ENCODE results near the gene RCOR3. TPM values are rescaled to one million over a fixed set of nuclear protein-coding genes. Genes with fewer than 3 reads are reported as not detected.

Gene RCOR3
- polyA plus RNA-seq, 4 donors, result 67.6 to 85.3 (median 76.4) TPM

DNA sequence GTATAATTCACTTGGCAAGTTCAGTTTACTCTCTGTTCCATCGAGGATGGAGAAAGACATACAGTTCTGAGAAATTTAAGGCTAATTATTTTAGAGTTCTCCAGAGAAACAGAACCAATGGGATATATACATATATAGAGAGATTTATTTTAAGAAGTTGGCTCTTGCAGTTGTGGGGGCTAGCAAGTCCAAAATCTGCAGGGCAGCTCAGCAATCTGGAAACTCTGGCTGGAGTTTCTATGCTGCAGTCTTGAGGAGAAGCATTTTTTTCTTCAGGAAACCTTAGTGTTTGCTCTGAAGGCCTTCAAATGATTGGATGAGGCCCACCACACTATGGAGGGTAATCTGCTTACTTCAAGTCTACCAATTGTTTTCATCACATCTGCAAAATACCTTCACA, 102.0 kb downstream of the RCOR3 start:
- DNase-seq (ENCODE audit: low read depth in 4 of 4, low spot score in 3 of 4), result no peak

Other genes starting within 250 kb of the RCOR3 start
- gene KCNH1, start 125.2 kb upstream of the RCOR3 start, polyA plus RNA-seq (ENCODE audit: insufficient read length in 4 of 4), result under 1 TPM; 0.14 to 0.32 (median 0.21) TPM
- gene TRAF5, start 67.5 kb downstream of the RCOR3 start, polyA plus RNA-seq (ENCODE audit: insufficient read length in 4 of 4), result 10 to 100 TPM; 11.5 to 16.9 (median 14.6) TPM
- gene RD3, start 232.8 kb downstream of the RCOR3 start, polyA plus RNA-seq (ENCODE audit: insufficient read length in 4 of 4), result under 1 TPM; 0.36 to 0.52 (median 0.45) TPM

Data from right renal pelvis (tissue), 4 donors.